OCI-LY1 (cell line): Measurements from ENCODE around the gene LRRC43.

Experiments
- CTCF ChIP-seq: fragments of 200-600 bp; sonication (generic), shearing (Covaris generic); IDR thresholded peaks from 2 replicates; pipeline ENCODE4 v1.5.1; 2017; ENCODE audit warnings: mild to moderate bottlenecking, antibody characterized with exemption, low read length, moderate library complexity, mixed read lengths
- EZH2 ChIP-seq: fragments of 200-600 bp; sonication (generic), shearing (Covaris generic); IDR thresholded peaks from 2 replicates; pipeline ENCODE4 v1.8.0; 2017; ENCODE audit warnings: borderline replicate concordance, mixed run types, mild to moderate bottlenecking, antibody characterized with exemption, low read length, moderate library complexity, mixed read lengths

- TF ChIP-seq CTCF (no peak), EZH2 (no peak)
Observed at GRCh38 chr12:122160761-122161160, 22.2 kb upstream of the LRRC43 start.
